C4-2B (cell line): ENCODE results near the gene BCL10.

Experiments used
- CTCF ChIP-seq: fragments of 450-650 bp; conservative IDR thresholded peaks from 2 replicates; pipeline ENCODE4 v1.5.1; 2017; ENCODE audit warnings: mild to moderate bottlenecking
- ZFX ChIP-seq: fragments of 450-650 bp; IDR thresholded peaks from 2 replicates; pipeline ENCODE4 v1.6.1; 2017

GRCh38 chr1:85274969-85275453, 1.4 kb downstream of the BCL10 start:
- no peak for TF ChIP-seq CTCF
- no peak for TF ChIP-seq ZFX
